GM12874 (cell line): ENCODE measurements around the gene DCHS1.

Experiments used
- TF ChIP-seq, protein P1 (sequence below): IDR thresholded peaks from 2 replicates; pipeline ENCODE4 v1.5.1; 2011; ENCODE audit warnings: low read depth, mild to moderate bottlenecking, control low read depth, low read length, moderate library complexity; ENCODE audit not compliant: insufficient read depth

The DCHS1 gene

DNA sequence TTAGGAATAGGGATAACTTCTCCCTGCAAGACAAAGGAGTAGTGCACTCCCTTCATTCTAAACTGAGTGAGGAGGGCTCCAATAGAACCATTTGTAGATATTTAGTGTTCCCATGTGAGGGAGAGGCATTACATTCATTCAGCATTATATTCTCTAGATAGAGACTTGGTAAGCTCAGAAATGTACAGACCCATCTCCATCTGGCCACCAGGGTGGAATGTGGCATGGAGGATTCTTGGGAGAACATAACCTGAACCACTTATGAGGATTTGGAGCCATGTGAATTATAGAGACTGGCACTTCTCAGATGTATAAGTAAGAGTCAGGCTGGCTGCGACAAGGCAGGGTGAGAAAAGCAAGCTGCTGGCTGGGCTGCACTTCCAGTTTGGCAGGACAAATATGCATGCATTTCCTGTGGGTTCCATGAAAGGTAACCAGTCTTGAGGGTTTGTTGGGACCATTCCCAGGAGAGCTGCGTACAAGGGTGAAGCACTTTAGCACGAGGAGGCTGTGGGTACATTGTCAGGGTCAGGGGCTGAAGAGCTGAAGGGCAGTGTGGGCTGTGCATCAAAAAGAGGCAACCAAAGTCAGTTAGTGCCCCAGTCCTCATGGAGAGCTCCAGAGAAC lies 61.4 kb downstream of the DCHS1 start:
- TF ChIP-seq, protein P1, sequence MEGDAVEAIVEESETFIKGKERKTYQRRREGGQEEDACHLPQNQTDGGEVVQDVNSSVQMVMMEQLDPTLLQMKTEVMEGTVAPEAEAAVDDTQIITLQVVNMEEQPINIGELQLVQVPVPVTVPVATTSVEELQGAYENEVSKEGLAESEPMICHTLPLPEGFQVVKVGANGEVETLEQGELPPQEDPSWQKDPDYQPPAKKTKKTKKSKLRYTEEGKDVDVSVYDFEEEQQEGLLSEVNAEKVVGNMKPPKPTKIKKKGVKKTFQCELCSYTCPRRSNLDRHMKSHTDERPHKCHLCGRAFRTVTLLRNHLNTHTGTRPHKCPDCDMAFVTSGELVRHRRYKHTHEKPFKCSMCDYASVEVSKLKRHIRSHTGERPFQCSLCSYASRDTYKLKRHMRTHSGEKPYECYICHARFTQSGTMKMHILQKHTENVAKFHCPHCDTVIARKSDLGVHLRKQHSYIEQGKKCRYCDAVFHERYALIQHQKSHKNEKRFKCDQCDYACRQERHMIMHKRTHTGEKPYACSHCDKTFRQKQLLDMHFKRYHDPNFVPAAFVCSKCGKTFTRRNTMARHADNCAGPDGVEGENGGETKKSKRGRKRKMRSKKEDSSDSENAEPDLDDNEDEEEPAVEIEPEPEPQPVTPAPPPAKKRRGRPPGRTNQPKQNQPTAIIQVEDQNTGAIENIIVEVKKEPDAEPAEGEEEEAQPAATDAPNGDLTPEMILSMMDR = no peak

DNA sequence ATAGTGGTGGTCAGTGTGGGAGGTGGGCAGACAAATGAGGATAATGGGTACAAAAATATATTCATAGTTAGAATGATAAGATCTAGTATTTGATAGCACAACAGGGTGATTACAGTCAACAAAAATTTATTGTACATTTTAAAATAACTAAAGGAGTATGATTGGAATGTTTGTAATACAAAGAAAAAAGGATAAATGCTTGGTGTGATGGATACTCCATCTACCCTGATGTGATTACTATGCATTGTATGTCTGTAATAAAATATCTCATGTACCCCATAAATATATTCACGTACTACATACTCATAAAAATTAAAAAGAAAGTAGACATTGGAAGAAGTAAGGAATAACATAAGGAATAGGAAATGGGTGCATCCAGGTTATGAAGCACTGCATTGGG lies 67.6 kb downstream of the DCHS1 start:
- TF ChIP-seq, protein P1 = no peak

DNA sequence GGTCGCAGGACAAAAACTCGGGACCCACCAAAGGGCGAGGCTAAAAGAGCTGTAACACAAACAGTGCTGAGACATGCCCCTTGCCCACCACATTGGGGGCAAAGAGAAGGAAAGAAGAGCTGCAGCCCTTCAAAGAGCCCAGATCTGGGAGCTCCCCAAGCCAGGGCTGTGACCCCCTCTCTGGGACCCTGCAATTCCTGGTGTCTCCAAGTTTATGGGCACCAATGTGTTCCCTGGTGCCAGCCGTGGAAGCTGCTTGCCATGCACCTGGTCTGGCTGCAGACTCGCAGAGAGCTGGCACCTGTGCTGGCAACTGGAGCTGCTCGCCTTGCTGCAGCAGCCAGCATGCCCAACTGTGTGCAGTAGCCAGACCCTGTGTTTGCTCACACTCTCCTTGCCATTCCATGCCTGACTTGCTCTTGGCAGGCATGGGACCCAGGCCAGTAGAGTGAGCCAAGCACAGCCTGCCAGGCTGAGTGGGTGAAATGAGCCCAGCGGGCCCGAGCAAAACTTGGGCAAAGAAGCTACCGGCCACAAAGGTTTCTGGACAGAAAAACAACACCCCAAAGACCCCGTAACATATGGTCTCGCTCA lies 68.2 kb downstream of the DCHS1 start:
- TF ChIP-seq, protein P1 = no peak

DNA sequence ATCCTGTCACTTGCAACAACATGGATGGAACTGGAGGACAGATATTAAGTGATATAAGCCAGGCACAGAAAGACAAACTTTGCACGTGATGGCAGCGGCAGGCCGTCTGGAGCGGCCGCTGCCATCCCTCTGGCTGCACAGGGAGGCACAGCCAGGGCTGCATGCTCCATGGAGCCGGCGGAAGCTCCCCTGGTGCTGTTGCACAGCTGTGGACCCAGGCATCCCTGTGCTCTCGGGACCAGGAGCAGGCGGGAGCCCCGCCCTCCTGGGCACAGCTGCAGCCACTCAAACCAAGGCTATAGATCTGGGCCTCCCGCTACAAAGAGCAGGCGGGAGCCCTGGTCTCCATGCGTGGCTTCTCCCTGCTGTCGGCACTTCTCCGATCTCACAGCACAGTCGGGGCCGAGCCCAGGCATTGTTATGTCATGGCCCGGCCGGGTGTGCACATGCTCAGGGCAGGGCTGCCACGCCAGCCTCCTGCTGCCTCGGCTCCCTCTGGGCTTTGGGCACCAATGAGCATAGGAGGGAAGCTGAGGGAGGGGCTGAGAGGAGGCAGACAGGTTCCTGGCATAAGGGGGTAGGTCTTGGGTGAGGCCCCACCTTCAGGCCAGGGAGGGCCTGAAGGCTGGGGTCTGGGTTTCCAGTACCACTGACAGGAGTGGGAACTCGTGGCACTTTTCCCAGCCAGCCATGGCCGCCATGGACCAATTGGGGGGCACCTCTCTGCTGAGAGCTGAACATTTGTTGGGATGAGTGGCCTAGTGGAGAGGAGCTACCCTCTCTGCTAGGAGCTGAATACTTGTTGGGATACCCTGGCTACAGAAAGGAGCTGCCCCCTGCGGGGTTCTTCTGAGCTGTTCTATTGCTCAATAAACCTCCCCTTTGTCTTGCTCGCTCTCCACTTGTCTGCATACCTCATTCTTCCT lies 68.9 kb downstream of the DCHS1 start:
- TF ChIP-seq, protein P1 = no peak

DNA sequence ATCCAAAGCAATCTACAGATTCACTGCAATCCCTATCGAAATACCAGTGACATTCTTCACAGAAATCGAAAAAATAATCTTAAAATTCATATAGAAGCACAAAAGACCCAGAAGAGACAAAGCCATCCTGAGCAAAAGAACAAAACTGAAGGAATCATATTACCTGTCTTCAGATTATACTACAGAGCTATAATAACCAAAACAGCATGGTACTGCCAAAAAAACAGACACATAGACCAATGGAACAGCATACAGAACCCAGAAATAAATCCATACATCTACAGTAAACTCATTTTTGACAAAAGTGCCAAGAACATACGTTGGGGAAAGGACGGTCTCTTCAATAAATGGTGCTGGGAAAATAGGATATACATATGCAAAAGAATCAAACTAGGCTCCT lies 71.1 kb downstream of the DCHS1 start:
- TF ChIP-seq, protein P1 = no peak

DNA sequence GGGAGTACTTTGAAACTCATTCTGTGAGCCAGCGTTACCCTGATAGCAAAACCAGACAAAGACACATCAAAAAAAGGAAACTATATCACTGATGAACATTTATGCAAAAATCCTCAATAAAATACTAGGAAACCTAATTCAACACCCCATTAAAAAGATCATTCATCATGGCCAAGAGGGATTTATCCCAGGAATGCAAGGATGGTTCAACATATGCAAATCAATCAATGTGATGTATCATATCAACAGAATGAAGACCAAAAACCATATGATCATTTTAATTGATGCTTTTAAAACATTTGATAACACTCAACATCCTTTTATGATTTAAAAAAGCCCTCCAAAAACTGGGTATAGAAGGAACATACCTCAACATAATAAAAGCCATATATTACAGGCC lies 72.0 kb downstream of the DCHS1 start:
- TF ChIP-seq, protein P1 = no peak

DNA sequence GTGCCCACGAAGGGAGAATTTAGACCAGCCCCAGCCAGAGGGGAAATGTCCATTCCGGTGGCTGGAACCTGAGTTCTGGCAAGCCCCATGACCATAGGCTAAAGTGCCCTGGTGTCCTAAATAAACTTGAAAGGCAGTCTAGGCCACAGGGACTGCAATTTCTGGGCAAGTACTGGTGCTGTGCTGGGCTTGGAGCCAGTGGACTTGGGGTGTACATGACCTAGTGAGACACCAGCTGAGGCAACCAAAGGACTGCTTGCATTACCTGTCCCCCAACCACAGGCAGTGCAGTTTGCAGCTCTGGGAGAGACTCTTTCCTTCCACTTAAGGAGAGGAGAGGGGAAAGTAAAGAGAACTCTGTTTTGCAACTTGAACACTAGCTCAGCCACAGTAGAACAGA lies 75.9 kb downstream of the DCHS1 start:
- TF ChIP-seq, protein P1 = no peak
